ENCODE results near the gene ATP6V0D1. TPM values are rescaled to one million over a fixed set of nuclear protein-coding genes. Genes with fewer than 3 reads are reported as not detected.

ATP6V0D1 gene
- total and polyA plus RNA-seq, 2 donors (not counting 1 experiment from before 2014, with no cell fraction given), result 62.1 to 91.0 TPM

DNA sequence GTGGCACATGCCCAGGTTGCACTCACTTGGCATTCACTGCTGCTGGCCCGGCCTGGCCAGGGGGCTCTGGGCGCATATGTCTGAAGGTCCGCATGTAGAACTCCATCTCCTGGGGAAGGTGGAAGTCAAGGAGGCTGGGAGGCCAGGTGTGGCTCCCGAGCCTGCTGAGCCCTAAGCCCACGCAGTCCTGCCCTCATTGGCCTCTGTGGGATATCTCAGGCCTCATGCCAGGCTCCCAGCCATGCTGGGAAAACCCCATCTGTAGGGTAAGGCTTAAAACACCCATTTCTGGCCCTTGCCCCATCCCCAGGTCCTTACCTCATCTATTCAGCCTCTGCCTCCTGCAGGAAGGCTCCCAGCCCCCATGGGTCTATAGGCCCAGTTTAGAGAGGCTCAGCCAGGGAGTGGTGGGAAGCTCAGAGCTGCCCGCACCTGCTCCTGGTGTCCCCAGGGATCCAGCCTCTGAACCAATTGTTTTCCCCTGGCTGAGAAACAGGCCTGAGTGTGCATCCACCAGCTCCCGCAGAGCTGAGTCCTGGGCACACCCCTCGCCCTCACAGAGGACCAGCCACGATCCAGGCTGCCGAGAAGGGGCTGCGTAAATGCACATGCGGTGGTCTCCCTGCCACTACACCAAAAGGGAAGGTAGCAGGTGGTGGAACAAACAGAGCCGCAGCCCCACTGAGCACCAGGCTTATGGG is 85.3 kb downstream of the ATP6V0D1 start:
- Mint-ChIP-seq H3K4me3 (peak overlapping the region; percentile 52), H3K4me1 (peaks cover 21% of the 10 kb centered on the region), H3K27me3 (peaks cover 28% of the 10 kb centered on the region), H3K9me3 (ENCODE audit: insufficient read depth) (no peaks in the 10 kb centered on the region), H3K27ac (no peak overlapping the region)
- intact Hi-C loops (cut with micrococcal nuclease), result loop anchor here (2.0 to 10.0 kb wide), 2 partner anchors 21 to 51 kb away; partner anchors contain the start of gene ZDHHC1
- ChIA-PET CTCF (no interaction called here), POLR2A (no interaction called here)
- no peak overlapping the region for H3K4me3 ChIP-seq (ENCODE audit: control extremely low read depth in 1 of 5, extremely low read depth in 1 of 5, insufficient read depth in 1 of 5, low read depth in 2 of 5, low read length in 4 of 5)
- no peaks in the 10 kb centered on the region for H3K36me3 ChIP-seq (replicated peaks in 1 of 2; ENCODE audit: control extremely low read depth in 1 of 2, control insufficient read depth in 1 of 2, extremely low read depth in 1 of 2, insufficient read depth in 2 of 2, low read length in 1 of 2)
- WGBS (ENCODE audit: insufficient coverage), result 89% methylated on average over 13 of the region's 13 CpGs
- H3K27ac ChIP-seq (ENCODE audit: low read length in 2 of 2), result no peak overlapping the region
- no peak for DNase-seq
- peaks cover 32 to 36% of the 10 kb centered on the region in 2 donors for H3K4me1 ChIP-seq (ENCODE audit: control insufficient read depth in 2 of 2, insufficient read depth in 2 of 2, low read length in 2 of 2)
- peaks cover 0 to 18% (median 0%) of the 10 kb centered on the region in 3 donors for H3K9me3 ChIP-seq (ENCODE audit: control extremely low read depth in 1 of 3, control insufficient read depth in 2 of 3, insufficient read depth in 1 of 3, low read length in 2 of 3)
- TF ChIP-seq EZH2 (IDR thresholded peaks at IDR 0.05; ENCODE audit: borderline replicate concordance, insufficient read depth, low read depth, low read length, poor library complexity, severe bottlenecking), result no peak
- TF ChIP-seq, protein P1, sequence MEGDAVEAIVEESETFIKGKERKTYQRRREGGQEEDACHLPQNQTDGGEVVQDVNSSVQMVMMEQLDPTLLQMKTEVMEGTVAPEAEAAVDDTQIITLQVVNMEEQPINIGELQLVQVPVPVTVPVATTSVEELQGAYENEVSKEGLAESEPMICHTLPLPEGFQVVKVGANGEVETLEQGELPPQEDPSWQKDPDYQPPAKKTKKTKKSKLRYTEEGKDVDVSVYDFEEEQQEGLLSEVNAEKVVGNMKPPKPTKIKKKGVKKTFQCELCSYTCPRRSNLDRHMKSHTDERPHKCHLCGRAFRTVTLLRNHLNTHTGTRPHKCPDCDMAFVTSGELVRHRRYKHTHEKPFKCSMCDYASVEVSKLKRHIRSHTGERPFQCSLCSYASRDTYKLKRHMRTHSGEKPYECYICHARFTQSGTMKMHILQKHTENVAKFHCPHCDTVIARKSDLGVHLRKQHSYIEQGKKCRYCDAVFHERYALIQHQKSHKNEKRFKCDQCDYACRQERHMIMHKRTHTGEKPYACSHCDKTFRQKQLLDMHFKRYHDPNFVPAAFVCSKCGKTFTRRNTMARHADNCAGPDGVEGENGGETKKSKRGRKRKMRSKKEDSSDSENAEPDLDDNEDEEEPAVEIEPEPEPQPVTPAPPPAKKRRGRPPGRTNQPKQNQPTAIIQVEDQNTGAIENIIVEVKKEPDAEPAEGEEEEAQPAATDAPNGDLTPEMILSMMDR (IDR thresholded peaks at IDR 0.05), result no peak
- H3K27me3 ChIP-seq (replicated peaks in 1 of 4; ENCODE audit: control extremely low read depth in 1 of 4, control insufficient read depth in 3 of 4, insufficient read depth in 4 of 4, low read length in 3 of 4), result peaks cover 0 to 55% (median 31%) of the 10 kb centered on the region in 4 experiments
- no peaks in the 10 kb centered on the region for H3K79me2 ChIP-seq (ENCODE audit: control insufficient read depth, insufficient read depth, low read length)
- H3K4me2 ChIP-seq (replicated peaks; ENCODE audit: low read depth, low read length, poor library complexity, severe bottlenecking), result peak overlapping the region; percentile 85
- ATAC-seq (ENCODE audit: low read depth), result no peak
- no peak overlapping the region for H2AFZ ChIP-seq (ENCODE audit: insufficient read depth, low read depth, low read length, poor library complexity, severe bottlenecking)
- H3K9ac ChIP-seq (ENCODE audit: low read length), result no peak overlapping the region
- no peaks in the 10 kb centered on the region for H4K20me1 ChIP-seq (ENCODE audit: control insufficient read depth, insufficient read depth, low read length, poor library complexity, severe bottlenecking)

- no peaks in the 10 kb centered on the region for H3K36me3 ChIP-seq (replicated peaks in 1 of 2; ENCODE audit: control extremely low read depth in 1 of 2, control insufficient read depth in 1 of 2, extremely low read depth in 1 of 2, insufficient read depth in 2 of 2, low read length in 1 of 2)
- ChIA-PET CTCF (interaction anchor here (1.2 kb wide), 1 partner anchor 134 kb away, joined by 5 read pairs; no protein-coding TSS in a partner anchor), POLR2A (no interaction called here)
- Mint-ChIP-seq H3K27ac (no peak overlapping the region), H3K27me3 (peaks cover 28% of the 10 kb centered on the region), H3K4me3 (peak overlapping the region; percentile 52), H3K9me3 (ENCODE audit: insufficient read depth) (no peaks in the 10 kb centered on the region), H3K4me1 (peaks cover 25% of the 10 kb centered on the region)
- intact Hi-C loops (cut with micrococcal nuclease), result loop anchor here (2.0 to 10.0 kb wide), 2 partner anchors 22 to 50 kb away; partner anchors contain the start of gene ZDHHC1
- H4K20me1 ChIP-seq (ENCODE audit: control insufficient read depth, insufficient read depth, low read length, poor library complexity, severe bottlenecking), result no peaks in the 10 kb centered on the region
- peak overlapping the region; percentile 85 for H3K4me2 ChIP-seq (replicated peaks; ENCODE audit: low read depth, low read length, poor library complexity, severe bottlenecking)
- peaks cover 35 to 41% of the 10 kb centered on the region in 2 donors for H3K4me1 ChIP-seq (ENCODE audit: control insufficient read depth in 2 of 2, insufficient read depth in 2 of 2, low read length in 2 of 2)
- peaks cover 0 to 18% (median 0%) of the 10 kb centered on the region in 3 donors for H3K9me3 ChIP-seq (ENCODE audit: control extremely low read depth in 1 of 3, control insufficient read depth in 2 of 3, insufficient read depth in 1 of 3, low read length in 2 of 3)
- H3K27ac ChIP-seq (ENCODE audit: low read length in 2 of 2), result no peak overlapping the region
- peak overlapping the region; percentile 73 for H2AFZ ChIP-seq (ENCODE audit: insufficient read depth, low read depth, low read length, poor library complexity, severe bottlenecking)
- H3K27me3 ChIP-seq (replicated peaks in 1 of 4; ENCODE audit: control extremely low read depth in 1 of 4, control insufficient read depth in 3 of 4, insufficient read depth in 4 of 4, low read length in 3 of 4), result peaks cover 0 to 55% (median 31%) of the 10 kb centered on the region in 4 experiments
- no peak for DNase-seq
- H3K9ac ChIP-seq (ENCODE audit: low read length), result peak overlapping the region; percentile 45
- ATAC-seq (ENCODE audit: low read depth), result no peak
- TF ChIP-seq EZH2 (IDR thresholded peaks at IDR 0.05; ENCODE audit: borderline replicate concordance, insufficient read depth, low read depth, low read length, poor library complexity, severe bottlenecking), result no peak
- TF ChIP-seq, protein P1 (IDR thresholded peaks at IDR 0.05), result no peak
- no peaks in the 10 kb centered on the region for H3K79me2 ChIP-seq (ENCODE audit: control insufficient read depth, insufficient read depth, low read length)
- WGBS (ENCODE audit: insufficient coverage), result 74% methylated on average over 6 of the region's 10 CpGs
- peak overlapping the region in 2 of 5 experiments; percentile 8 to 39 for H3K4me3 ChIP-seq (ENCODE audit: control extremely low read depth in 1 of 5, extremely low read depth in 1 of 5, insufficient read depth in 1 of 5, low read depth in 2 of 5, low read length in 4 of 5)
These were observed 85.9 kb downstream of the ATP6V0D1 start for GRCh38 chr16:67395105-67395457.
